ENCODE results near the gene KIF13A.

- no peak for TF ChIP-seq POLR2A (IDR thresholded peaks at IDR 0.05; ENCODE audit: low read depth, low read length)
- TF ChIP-seq JUN (IDR thresholded peaks at IDR 0.05; ENCODE audit: borderline replicate concordance, insufficient read depth, insufficient read length, low read depth) = no peak
- TF ChIP-seq, protein P1, sequence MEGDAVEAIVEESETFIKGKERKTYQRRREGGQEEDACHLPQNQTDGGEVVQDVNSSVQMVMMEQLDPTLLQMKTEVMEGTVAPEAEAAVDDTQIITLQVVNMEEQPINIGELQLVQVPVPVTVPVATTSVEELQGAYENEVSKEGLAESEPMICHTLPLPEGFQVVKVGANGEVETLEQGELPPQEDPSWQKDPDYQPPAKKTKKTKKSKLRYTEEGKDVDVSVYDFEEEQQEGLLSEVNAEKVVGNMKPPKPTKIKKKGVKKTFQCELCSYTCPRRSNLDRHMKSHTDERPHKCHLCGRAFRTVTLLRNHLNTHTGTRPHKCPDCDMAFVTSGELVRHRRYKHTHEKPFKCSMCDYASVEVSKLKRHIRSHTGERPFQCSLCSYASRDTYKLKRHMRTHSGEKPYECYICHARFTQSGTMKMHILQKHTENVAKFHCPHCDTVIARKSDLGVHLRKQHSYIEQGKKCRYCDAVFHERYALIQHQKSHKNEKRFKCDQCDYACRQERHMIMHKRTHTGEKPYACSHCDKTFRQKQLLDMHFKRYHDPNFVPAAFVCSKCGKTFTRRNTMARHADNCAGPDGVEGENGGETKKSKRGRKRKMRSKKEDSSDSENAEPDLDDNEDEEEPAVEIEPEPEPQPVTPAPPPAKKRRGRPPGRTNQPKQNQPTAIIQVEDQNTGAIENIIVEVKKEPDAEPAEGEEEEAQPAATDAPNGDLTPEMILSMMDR (IDR thresholded peaks at IDR 0.05; ENCODE audit: extremely low read depth in 1 of 2, insufficient read depth in 1 of 2, low read depth in 1 of 2, low read length in 2 of 2) = no peak
- TF ChIP-seq MAX (IDR thresholded peaks at IDR 0.05; ENCODE audit: insufficient read depth, insufficient read length) = no peak
- TF ChIP-seq FOS (IDR thresholded peaks at IDR 0.05; ENCODE audit: borderline replicate concordance, insufficient read depth, low read length) = no peak
These were observed 49.3 kb upstream of the KIF13A start for GRCh38 chr6:18036781-18037180.

All from endothelial cell of umbilical vein (primary cell).